Esophagus squamous epithelium (tissue), 4 donors: ENCODE measurements around the gene CORO7.

Experiments used
- CTCF ChIP-seq, 6 experiments: fragments of 450-650 bp in 4 of 6; fragments of 200-600 bp in 2 of 6; sonication (generic) in 2 of 6; IDR thresholded peaks; one replicate each; pipeline ENCODE4 v1.5.1; 2016 to 2019; ENCODE audit warnings: antibody characterized with exemption in 6 of 6, mild to moderate bottlenecking in 4 of 6, moderate library complexity in 4 of 6
- POLR2A ChIP-seq, 4 donors: fragments of 450-650 bp; IDR thresholded peaks; one replicate each; pipeline ENCODE4 v1.6.1; 2017; ENCODE audit warnings: antibody characterized with exemption in 4 of 4, mild to moderate bottlenecking in 4 of 4, moderate library complexity in 3 of 4

- TF ChIP-seq CTCF (IDR thresholded peaks at IDR 0.05) (no peak), POLR2A (IDR thresholded peaks at IDR 0.05) (no peak)
Observed at GRCh38 chr16:4455081-4455480, 38.7 kb upstream of the CORO7 start.
